COR-L47 (cell line): ENCODE data around the gene MVD.

Experiments
- DNase-seq: peaks from one replicate; lab custom pipeline; 2025; lab: John Stamatoyannopoulos, UW

MVD gene, protein sequence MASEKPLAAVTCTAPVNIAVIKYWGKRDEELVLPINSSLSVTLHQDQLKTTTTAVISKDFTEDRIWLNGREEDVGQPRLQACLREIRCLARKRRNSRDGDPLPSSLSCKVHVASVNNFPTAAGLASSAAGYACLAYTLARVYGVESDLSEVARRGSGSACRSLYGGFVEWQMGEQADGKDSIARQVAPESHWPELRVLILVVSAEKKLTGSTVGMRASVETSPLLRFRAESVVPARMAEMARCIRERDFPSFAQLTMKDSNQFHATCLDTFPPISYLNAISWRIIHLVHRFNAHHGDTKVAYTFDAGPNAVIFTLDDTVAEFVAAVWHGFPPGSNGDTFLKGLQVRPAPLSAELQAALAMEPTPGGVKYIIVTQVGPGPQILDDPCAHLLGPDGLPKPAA

DNA sequence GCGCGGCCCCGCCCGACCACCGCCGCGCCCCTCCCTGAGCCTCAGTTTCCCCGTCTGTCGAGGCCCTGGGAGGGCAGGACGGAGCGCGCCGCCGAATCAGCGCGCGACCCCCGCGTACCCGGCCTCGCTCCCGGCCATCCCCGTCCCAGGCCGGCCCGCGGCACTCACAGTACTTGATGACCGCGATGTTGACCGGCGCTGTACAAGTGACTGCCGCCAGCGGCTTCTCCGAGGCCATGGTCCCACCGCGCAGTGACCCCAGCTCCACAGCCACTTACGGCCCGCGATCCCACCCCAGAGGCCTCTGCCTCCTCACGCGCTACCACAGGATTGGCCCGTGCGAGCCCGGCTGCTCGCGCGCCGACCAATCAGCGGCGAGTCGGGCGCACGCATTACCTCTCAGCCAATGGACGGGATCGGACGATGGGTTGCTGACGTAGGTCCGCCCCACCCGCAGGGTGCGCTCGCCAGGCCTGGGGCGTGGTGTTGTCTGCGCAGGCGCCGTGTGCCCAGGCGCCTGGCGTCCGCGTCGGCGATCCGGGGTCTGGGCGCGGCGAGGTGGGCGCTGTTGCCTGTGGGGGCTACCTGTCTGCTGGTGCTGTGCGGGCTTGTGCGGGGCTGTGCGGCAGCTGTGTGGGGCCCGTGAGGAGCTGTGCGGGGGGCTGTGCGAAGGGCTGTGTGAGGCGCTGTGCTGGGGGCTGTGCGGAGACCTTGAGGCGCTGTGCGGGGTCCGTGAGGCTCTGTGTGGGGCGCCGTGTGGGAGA is at the start of gene MVD:
TSS of gene MVD (minus strand) at position 249 of the 764 bp plus-strand sequence. CDS start at position 238, 11 bp downstream.
- peak; percentile 97 for DNase-seq

DNA sequence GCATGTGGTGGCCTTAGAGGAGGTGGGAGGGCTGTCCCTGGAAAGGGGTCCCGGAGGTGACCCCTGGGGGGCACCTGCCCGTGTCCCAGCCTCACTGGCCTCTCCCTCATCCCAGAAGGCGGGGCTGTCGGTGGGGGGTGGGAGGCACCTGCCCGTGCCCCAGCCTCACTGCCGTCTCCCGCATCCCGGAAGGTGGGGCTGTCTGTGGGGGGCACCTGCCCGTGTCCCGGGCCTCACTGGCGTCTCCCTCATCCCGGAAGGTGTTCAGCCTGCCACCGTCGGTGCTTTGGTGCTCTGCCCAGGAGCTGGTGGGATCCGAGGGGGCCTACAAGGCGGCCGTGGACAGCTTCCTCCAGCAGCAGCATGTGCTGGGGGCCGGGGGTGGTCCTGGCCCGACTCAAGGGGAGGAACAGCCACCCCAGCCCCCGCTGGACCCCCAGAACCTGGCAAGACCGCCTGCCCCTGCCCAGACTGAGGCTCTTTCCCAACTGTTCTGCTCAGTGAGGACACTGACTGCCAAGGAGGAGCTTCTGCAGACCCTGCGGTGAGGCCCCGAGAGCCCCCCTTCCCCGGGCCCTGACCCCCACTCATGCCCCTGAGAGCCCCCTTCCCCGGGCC is 49.6 kb upstream of the MVD start:
- DNase-seq = no peak

DNA sequence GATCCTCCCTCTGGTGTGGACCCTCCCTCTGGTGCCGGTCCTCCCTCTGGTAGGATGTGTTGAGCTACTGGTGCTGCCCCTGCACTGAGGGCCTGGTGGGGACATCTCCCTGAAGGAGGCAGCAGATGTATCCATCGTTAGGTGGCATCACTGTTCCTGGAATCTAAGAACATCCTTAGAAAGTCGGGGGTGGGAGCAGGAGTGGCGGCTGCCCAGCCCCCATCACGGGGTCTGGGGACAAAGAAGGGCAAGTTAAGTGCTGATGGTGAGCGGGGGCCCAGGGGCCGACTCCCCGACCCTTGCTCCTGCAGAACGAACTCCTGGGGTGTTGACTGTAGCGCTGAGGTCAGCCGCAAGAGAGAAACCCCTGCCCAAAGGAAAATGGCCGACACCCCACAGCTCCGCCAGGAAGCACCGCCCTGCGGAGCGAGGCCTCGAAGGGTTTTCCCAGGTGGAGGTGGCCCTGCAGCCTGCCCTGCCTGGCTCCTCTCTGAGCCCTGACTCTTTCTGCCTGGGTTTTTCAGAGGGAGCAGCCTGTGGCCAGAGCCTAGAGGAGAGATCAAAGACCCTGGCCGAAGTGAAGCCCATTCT is 49.0 kb upstream of the MVD start:
- no peak for DNase-seq

DNA sequence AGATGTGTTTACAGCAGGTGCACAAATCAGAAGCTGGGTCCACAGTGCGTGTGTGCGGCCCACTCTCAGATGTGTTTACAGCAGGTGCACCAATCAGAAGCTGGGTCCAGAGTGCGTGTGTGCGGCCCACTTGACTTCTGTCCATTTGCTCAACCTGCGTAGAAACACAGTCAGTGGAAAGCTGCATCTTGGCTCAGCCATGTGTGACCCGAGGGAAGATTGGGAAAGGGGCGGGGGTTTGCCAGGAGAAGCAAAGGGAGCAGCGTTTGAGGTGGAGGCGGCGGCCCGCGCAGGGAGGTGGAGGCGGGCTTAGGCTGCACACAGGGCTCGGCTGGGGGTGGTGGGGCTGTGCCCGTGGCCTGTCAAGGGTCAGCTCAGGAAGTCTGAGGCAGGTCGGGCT is 47.7 kb upstream of the MVD start:
- DNase-seq = no peak

DNA sequence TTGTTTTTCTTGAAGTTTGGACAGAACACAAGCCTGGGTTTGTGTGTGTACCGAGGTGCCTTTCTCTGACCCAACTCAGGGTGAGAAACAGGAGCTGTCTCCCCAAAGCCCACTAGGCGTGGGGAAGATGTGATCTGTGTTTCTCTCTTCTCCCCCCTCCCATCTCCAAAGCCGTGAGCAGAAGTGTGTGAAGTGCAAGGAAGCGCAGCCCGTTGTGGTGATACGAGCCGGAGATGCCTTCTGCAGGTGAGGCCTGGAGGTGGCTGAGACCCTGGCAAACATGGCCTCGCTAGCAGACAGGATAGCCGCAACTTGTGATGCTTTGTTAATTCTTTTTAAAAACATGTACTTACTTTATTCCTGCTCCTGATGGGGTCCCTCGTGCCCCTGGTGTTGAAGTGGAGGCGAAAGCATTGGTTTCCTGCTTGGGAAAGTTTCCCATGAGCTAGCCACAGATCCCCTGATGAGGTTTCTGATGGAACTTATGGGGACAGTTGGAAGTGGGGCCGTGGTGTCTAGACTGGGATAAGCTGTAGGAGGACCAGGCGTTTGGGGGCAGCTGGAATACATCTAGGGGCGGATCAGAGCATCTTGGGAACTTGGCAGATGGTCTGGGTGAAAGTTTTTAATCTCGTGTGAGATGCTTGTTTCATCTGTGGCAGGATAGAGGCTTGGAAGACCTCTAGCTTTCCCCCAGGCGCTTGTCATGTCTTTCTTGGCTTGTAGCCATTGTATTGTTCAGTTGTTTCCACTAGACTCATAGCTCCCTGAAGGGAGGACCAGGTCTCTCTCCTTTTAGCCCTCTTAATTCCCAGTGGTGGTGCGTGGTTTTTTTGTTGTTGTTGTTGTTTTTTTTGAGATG is 44.3 kb upstream of the MVD start:
- DNase-seq = no peak

DNA sequence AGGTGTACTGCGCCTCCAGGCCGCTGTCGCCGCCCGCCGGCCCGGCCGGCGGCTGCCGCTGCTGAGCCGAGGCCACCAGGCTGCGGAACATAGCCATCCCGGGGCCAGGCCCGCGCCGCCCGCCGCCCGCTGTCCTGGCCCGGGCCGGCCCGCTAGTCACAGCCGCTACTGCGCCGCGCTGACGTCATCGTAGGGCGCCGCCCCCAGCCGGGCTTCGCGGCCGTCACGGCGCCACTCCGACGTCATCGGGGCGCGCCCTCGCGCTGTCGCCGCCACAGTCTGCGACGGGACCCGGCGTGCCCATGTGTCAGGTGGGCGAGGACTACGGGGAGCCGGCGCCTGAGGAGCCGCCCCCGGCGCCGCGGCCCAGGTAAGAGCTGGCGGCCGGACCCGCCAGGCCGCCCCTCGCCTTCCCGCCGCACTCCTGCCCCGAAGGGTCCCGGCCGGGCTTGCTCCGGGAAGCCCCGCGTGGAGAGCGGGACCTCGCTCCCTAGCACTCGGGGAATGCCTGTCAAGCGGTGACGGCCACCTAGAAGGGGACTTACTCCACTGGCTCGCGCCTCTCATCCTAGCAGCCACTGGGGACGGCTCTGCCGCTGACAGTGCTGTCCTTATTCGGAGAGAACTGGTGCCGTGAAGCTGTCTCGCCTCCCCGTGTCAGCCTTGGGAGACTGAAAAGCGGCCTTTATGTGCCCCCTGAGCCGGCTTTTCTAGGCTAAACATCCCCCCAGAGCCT is 43.5 kb upstream of the MVD start, which contains the start of the genes CTU2 and RNF166:
TSS of gene CTU2 (plus strand) at position 275 of the 736 bp plus-strand sequence. CDS start at position 303, 28 bp downstream.
TSS of gene RNF166 (minus strand) at position 180 of the 736 bp plus-strand sequence. CDS start at position 97, 83 bp downstream.
- peak; percentile 67 for DNase-seq

DNA sequence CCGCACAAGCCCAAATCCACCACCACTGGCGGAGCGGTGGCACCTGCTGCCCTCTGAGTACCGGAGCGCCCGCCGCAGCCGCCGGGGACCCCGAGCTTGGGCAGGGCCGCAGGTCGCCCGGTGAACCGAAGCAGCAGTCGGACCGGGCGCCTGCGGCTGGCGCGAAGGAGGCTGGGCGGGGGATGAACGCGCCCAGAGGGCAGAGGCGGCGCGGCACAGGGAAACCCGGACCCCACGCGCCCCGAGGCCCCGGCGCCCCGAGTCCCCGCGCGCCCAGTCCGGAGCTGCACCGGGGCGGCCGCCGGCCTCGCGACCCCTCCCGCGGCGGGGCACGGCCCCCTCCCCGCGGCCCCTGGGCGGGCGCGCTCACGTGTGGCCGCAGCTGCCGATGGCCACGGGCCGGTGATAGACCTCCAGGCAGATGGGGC is 42.9 kb upstream of the MVD start:
- no peak for DNase-seq

DNA sequence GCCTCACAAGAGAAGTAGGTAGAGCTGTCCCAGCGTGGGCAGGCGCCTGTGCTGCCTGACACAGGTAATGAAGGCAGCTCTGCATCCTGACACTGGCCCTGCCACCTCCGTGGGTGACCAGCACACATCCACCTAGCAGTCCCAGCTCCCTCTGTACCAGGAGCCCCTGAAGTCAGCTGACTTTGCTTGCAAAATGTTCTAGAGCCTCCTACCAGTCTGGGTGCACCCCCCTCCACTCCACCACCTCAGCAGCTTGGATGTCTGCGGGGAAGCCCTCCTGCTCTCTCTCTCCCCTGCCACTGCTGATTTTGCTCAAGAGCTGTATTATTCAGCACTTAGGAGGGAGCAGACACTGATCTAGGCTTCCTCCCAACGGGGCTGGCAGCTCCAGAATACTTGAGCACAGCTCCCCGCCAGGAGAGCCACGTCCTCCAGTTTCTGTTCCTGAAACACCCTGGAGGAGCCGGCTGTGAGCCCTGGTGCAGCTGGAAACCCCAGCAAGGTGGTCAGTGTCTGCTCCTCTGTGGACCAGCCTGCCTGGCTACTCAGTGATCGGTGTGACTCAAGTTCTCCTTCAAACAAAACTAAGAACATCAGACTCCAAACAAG is 42.3 kb upstream of the MVD start:
- DNase-seq = no peak

DNA sequence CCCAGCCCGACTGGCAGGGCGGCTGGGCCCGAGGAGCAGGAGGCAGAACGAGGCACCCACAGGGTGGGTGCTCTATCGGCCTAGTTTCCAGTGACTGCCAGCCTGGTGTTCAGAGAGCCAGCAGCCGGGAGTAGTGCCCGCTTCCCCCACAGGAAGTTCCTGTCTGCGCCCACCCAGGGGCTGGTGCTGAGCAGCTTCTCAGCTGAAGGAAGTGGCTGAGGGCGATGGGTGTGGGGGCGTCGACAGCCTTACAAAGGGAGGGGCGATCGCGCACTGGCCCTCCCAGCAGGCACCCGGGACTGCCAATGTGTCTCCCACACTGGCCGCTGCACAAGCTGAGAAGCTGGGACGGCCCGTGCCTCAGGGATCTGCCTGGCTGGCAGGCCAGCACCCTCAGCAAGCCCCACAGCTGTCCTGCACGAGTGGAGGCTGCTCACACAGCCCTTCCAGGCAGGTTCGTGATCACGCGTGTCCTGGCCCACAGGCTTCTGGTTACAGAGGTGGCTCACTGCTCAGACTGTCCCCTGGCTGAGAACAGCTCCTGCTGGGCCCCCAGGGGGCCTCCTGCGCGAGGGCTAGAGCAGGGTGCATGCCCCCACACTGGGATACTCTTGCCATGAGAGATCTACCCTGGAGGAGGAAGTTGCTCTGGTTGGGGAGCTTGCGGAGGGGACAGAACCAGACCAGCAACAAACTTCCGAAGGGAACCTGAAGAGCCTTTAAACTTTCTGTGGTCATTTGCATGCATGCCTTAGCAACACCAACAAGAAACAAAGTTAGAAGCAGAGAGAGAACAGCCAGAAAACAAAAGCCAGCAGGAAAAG is 40.8 kb upstream of the MVD start:
- no peak for DNase-seq

DNA sequence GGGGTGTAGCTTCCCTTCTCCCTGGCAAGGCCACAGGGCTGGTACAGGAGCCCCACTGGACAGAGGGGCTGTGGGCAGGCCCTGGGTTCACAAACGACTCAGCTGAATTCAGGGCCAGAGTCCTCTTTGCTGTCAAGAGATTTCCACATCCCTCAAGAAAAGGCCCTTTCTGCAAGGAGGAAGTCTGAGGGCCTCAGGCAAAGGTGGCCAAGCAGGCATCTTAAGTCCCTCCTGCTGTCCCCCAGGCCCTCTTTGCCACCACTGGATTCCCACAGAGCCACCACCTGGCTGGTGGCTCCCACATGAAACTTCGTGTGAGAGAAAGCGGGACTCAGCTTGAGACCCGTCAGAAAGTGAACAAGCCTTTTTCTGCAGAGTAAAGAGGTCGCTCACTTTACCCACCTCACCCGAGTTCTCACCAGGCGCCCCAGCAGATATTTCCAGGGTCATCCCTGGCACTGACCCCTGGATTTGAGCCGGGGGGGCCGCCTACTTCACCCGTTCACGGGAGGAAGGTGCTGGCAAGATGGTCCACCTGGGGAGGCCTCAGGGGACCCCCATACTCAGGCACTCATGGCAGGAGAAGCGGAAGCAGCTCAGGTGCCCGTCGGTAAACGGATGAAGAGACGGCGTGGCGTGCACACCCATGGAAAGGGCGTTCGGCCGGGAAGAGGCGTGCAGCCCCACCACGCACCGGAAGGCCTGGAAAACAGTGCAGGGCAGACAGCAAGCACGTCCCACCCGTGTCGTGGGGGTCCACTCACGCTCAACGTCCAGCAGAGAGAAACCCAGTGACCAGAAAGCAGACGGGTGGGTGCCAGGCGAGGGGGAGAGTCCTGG is 39.7 kb upstream of the MVD start:
- no peak for DNase-seq

DNA sequence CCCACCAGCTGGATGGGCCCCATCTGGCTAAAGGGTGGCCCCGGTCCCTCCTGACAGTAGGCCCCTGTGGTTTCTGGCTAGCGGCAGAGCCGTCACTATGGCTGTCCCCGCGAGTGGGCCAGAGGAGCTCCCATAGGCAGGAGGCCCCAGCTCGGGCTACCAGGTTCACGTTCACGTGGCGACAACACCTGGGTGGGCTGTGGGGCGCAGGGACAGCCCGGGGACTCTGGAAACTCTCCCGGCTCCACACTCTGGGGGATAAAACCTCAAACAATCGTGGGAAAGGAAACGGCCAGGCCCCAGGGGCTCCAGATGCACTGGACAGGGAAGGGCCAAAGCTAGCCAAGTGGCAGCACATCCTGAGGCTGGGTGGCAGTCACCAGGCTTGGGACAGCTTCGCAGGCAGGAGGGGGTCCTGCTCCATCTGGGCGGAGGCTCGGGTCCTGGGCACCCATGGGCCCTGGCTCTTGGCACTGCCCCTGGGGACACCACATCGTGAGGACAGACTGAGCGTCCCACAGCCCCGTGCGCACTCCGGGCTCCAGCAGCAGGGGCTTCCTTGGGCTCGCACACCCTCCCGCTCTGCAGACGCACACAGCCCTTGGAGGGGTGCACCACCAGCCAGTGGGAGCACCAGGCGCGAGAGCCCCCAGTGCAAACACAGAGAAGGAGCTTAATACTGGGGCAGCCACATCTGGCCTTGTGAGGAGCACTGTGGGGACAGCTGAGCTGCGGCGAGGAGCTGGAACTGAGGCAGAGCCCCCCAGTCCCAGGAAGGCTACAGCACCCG is 38.9 kb upstream of the MVD start:
- DNase-seq = no peak

DNA sequence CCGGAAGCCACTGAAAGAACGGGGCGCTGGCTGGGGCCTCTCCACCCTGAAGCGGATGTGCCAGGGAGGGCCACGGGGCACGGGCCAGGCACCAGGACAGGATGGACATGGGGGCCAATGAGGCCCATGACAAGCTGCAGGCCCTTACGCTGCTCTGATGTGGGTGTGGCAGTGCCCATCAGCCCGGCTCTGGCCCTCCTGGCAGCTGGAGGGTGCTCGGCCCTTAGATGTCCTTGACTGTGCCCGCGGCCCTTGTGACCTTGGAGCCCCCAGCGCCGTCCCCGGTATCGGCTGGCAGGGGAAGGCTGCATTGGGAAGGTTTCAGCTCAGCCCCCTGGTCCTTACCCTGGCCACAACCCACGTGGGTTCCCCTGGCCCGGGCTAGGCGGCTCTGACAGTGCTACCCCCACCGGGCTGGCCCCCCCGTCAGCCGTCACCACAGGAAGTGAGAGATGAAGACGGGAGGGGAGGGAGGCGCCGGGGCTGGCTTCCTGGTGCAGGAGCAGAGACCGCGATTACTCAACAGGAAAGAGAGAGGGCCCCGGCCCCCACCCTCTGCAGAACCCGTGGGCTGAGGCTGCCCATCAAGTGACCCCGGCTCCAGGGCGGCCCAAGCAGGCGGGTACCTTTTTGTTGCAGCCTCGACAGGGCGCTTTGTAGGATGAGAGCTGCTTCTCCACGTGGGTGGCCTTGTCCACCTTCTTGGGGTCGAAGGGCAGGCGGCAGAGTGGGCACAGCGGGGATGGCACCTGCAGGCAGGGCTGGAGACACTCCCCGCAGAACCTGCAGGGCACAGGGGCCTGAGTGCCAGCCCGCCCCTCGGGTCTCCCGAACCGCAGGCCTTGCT is 38.0 kb upstream of the MVD start:
- no peak for DNase-seq

DNA sequence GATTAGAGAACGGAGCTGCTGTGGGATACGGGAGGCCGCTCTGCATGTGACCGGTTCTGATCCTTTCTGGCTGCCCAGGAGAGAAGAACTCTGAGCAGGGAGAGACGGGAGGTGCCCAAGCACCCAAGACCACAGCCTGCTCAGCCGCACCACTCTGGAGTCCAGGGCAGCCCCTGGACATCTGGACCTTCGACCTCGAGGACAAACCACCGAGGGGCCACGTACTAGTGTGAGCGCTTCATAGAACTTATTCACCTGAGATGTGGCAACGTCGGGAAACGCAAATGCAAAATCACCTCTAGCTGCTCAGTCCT is 37.4 kb upstream of the MVD start:
- DNase-seq = no peak

DNA sequence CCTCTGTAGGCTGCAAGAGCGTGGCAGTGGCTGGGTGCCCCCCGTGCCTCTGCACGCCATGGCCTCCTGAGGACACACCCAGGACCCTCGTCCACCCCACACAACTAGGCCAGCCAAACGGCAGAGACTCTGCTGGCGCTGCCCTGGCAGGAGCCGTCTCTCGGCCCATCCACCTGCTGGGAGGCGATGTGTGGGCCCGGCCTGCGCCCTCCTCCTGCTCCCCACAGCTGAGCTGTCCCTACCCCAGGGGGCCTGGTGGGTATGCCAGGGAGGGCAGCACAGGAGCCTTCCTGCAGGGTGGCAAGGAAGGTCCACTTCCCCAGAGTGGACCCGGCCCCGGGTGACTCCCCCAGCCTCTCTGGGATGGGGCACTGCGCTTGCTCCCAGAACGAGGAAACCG is 36.3 kb upstream of the MVD start:
- no peak for DNase-seq

DNA sequence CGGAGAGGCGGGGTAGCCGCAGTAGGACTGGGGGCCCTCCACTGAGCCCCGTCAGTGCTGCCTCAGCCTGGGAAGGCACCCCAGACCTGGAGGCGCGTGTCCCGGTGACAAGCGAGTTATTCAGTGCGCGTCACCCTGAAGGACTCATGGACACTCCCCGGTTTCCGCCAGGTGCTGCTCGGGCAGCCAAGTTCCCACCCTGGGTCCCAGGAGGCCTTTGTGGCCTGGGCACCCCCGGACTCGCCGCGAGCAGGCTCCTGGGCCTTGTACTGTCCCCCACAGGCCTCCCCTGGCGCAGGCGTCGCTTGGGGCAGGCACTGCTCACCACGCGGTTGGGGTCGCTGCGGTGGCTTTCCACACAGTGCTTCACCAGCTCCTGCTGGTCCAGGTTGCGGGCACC is 35.8 kb upstream of the MVD start:
- DNase-seq = no peak

DNA sequence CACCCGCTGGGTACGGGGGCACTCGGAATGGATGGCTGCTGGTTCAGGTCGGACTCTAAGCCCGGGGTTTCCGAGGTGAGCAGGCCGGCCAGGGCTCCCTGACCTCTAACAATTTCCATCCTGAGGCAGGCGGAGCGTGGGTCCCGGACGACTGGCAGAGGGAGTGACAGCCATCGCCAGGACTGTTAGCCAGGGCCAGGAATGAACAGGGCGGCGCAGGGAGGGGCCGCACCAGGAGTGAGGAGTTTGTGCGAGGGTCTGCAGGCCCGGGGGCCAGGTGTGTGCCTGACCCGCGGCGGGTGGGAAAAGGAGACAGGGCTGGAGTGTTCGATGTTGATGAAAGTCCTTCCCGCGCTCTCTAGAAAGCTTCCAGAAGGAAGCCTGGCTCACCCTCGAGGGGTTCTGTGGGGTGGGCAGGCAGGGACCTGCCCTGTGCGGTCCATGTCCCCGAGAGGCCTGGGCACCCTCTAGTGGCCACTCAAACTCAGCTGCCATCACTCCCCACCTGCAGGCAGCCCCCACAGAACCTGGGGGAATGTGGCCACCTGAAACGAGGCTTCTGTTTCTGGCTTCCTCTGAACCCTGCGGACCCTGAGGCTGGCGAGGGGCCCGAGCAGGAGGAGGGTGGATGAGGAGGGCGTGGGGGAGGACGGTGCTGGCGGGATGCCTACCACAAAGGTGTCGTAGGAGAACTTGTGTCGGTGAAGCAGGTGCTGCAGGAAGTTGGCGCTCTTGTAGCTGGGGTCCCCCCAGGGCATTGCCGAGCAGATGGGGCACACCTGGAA is 35.1 kb upstream of the MVD start:
- no peak for DNase-seq
